GM21723 (cell line): ENCODE results near the gene HNRNPF.
"Not testable (repeated sequence)": the region's sequence is repeated elsewhere in the genome, so short reads cannot be mapped to it uniquely, and the experiment has no call there.

ENCODE experiments used
- ATAC-seq: cut with Tn5 transposase; IDR thresholded peaks from one replicate; pipeline ENCODE4 v1.9.1; 2021; ENCODE audit warnings: mild to moderate bottlenecking, moderate library complexity; ENCODE audit not compliant: unreplicated experiment

HNRNPF gene, protein sequence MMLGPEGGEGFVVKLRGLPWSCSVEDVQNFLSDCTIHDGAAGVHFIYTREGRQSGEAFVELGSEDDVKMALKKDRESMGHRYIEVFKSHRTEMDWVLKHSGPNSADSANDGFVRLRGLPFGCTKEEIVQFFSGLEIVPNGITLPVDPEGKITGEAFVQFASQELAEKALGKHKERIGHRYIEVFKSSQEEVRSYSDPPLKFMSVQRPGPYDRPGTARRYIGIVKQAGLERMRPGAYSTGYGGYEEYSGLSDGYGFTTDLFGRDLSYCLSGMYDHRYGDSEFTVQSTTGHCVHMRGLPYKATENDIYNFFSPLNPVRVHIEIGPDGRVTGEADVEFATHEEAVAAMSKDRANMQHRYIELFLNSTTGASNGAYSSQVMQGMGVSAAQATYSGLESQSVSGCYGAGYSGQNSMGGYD

DNA sequence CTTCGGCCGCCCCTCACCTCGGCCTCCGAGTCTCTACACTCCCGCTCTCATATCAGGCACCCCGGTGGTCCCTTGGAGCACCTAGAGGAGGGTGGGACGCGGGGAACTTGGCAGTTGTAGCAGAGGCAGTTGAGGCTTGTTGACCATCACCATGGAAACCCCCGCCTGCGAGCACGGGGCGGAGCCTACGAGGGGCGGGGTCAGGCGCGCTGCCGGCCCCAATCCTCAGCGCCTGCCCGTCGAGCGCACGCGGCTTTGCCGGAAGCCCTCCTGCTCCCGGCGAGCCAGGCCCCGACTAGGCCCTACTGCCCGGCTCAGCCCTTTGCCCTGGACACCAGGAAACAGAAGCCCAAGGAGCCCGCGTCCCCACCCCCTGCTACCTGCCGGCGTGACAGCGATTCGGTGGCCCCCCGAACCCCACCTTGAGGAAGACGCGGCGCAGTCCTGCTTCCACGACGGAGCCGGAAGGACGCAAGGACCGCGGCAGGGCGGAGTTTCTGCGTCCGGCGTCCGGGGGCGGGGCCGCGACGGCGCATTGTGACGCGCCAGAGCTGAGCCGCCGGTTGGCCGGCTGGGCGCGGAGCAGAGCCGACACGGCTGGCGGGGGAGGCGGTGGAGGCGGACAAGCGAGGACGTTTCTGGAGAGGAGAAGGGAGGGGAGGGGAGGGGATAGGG lies at the start of gene HNRNPF:
Gene HNRNPF (minus strand): TSS at position 477 of the 675 bp plus-strand sequence. CDS start 21,302 bp downstream, outside the sequence.
- ATAC-seq = peak; percentile 64

GRCh38 chr10:43458227-43458626 lies 49.2 kb upstream of the HNRNPF start:
- no peak for ATAC-seq

DNA sequence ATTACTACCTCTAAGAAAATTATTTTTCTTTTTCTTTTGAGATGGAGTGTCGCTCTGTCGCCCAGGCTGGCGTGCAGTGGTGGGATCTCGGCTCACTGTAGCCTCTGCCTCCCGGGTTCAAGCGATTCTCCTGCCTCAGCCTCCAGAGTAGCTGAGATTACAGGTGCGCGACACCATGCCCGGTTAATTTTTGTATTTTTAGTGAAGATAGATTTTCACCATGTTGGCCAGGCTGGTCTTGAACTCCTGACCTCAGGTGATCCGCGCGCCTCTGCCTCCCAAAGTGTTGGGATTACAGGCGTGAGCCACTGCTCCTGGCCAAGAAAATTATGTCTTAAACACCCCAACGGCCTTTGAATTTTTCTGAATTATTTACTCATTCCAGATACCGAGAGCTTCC lies 47.6 kb upstream of the HNRNPF start:
- ATAC-seq = not testable (repeated sequence)

GRCh38 chr10:43454025-43454424 lies 45.0 kb upstream of the HNRNPF start:
- not testable (repeated sequence) for ATAC-seq

GRCh38 chr10:43453266-43453831 lies 44.4 kb upstream of the HNRNPF start:
- peak; percentile 29 for ATAC-seq

- no peak for ATAC-seq
Observed at GRCh38 chr10:43452356-43452914, 43.4 kb upstream of the HNRNPF start.

DNA sequence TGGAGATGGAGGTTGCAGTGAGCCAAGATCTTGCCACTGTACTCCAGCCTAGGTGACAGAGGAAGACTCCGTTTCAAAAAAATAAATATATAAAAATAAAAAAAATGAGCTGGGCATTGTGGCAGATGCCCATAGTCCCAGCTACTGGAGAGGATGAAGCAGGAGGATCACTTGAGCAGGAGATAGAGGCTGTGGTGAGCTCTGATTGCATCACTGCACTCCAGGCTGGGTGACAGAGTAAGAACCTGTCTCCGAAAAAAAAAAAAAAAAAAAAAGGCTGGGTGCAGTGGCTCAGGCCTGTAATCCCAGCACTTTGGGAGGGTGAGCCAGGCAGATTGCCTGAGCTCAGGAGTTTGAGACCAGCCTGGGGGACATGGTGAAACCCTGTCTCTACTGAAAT lies 39.8 kb upstream of the HNRNPF start:
- no peak for ATAC-seq

DNA sequence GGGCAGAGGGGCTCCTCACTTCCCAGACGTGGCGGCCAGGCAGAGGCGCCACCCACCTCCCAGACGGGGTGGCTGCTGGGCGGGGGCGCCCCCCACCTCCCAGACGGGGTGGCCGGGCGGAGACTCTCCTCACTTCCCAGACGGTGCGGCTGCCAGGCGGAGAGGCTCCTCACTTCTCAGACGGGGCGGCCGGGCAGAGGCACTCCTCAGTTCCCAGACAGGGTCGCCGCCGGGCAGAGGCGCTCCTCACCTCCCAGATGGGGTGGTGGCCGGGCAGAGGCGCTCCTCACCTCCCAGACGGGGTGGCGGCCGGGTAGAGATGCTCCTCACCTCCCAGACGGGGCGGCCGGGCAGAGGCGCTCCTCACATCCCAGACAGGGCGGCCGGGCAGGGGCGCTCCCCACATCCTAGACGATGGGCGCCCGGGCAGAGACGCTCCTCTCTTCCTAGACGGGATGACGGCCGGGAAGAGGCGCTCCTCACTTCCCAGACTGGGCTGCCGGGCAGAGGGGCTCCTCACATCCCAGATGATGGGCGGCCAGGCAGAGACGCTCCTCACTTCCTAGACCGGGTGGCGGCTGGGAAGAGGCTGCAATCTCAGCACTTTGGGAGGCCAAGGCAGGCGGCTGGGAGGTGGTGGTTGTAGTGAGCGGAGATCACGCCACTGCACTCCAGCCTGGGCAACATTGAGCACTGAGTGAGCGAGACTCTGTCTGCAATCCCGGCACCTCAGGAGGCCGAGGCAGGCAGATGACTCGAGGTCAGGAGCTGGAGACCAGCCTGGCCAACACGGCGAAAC lies 37.4 kb upstream of the HNRNPF start:
- ATAC-seq = not testable (repeated sequence)

DNA sequence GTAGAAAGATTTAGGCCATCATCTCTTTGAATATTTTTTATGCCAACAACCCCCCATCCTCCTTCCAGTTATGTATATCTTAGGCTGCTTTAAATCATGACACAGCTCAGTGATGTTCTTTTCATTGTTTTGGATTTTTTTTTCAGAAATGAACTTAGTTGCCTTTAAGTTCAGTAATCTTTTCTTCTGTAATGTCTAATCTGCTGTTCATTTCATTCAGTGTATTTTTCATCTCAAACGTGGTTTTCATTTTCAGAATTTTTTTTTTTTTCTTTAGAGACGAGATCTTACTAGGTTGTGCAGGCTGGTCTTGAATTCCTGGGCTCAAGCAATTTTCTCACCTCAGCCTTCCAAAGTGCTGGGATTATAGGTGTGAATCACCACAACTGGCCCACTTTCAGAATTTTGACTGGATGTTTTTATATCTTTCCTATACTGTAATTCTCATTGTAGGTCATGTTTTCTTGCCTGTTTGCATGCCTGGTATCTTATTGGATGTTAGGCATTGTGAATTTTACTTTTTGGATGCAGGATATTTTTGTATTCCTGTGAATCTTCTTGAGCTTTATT lies 36.0 kb upstream of the HNRNPF start:
- ATAC-seq = no peak

DNA sequence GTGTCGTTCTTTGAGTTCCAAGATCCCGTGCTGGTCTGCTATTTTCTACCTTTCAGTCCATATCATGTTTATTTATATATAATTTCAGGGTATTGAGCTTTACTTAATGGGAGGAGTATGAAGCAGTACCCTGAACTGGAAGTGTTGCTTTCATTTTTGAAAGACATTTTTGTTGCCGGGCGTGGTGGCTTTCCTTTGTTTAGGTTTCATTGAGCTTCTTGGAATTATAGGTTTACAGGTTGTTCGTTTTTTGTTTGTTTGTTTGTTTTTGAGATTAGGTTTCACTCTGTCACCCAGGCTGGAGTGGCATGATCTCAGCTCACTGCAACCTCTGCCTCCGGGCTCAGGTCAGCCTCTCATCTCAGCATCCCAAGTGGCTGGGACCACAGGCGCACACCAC lies 35.3 kb upstream of the HNRNPF start:
- no peak for ATAC-seq

DNA sequence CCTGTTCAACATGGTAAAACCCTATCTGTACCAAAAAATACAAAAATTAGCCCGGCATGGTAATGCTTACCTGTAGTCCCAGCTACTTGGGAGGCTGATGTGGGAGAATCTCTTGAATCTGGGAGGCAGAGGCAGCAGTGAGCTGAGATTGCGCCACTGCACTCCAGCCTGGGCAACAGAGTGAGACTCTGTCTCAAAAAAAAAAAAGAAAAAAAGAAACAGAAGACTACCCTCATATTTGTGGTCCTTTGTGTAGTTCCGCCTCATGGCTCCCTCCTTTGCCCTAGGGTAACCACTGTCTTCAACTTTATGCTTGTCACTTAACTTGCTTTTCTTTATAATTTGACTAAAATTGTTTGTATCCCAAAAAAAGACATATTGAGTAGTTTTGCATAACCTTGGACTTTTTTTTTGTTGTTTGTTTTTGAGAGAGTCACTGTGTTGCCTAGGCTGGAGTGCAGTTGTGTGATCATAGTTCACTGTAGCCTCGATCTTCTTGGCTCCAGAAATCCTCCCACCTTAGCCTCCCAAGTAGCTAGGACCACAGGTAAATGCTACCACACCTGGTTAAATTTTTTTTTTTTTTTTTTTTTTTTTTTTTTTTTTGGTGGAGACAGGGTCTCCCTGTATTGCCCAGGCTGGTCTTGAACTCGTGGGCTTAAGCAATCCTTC lies 31.6 kb upstream of the HNRNPF start:
- no peak for ATAC-seq

GRCh38 chr10:43437141-43437870 lies 28.3 kb upstream of the HNRNPF start:
- ATAC-seq = no peak

DNA sequence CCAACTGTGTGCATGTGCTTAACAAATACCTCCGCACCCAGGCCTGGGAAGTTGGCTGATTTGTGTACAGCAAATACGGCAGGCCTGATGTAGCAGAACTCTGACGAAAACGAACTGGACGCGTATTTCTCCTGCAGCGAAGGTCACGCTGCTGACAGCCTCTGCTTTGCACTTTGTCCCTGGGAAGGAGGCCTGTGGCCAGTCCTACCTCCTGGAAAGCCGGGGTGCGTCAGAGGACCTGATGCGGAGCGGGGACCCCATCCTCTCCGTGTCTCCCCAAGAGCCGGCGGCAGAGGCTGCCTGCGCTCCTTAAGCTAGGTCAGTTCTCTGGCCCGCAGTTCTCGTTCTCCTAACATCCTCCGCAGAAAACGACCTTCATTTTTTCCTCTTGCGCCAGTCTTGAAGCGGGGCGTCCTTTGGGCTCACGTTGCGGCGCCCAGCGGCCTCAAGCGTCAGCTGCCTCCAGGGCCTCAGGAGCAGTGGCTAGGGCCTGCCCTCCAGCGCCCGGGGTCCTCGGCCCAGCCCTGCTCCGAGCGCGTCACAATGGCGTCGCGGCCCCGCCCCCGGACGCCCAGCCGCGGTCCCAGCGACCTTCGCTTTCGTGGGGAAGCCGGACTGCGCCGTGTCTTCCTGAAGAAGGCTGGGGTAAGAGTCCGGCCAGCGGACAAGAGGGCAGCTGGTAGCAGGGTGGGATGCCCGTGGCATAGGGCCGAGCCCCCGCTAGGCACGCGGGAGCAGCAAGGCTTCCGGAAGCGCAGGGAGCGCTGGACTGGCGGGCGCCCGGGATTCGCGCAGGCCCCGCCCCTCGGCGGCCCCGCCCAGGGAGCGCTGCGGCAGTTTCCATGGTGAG lies 27.5 kb upstream of the HNRNPF start, which contains the start of gene ZNF487:
Gene ZNF487 (plus strand): TSS at position 821 of the 850 bp plus-strand sequence. CDS start 38,703 bp downstream, outside the sequence.
- ATAC-seq = peak; percentile 97

- no peak for ATAC-seq
Observed at GRCh38 chr10:43430926-43431663, 22.1 kb upstream of the HNRNPF start.

DNA sequence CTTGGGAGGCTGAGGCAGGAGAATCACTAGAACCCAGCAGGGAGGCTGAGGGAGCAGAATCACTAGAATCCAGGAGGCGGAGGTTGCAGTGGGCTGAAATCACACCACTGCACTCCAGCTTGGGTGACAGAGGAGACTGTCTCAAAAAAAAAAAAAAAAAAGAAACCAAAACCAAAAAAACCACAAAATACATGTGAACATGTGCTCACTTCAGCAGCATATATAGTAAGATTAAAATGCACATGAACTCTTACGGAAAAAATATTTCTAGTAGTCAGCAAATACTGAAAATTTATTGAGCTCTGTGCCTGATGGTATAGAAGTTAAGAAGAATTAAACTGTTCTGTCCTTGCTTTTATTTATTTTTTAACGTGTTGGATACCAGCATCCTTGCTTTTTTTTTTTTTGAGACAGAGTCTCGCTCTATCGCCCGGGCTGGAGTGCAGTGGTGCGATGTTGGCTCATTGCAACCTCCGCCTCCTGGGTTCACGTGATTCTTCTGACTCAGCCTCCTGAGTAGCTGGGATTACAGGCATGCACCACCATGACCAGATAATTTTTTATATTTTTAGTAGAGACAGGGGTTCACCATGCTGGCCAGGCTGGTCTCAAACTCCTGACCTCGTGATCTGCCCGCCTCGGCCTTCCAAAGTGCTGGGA lies 18.3 kb upstream of the HNRNPF start:
- ATAC-seq = peak; percentile 81

- not testable (repeated sequence) for ATAC-seq
Observed at GRCh38 chr10:43426476-43426875, 17.5 kb upstream of the HNRNPF start.

DNA sequence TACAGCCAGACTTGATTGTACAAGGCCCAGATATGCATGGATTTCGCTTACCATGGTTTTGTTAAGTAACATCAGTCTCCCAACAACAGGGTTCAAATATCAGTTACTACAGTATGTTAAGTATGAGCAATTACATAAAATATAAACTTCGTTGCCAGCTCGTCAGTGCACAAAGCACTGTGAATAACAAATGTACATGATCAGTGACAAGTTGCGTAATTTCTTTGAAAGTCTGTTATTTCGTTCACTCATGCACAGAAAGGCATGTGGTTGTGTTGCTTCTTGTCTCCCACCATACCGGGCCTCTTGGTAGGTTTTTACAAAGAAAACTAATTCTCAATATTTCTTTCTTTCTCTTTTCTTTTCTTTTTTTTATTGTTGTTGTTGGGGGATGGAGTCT lies 15.4 kb upstream of the HNRNPF start:
- ATAC-seq = no peak
